ENCODE measurements around the gene CHN2. TPM values are rescaled to one million over a fixed set of nuclear protein-coding genes. Genes with fewer than 3 reads are reported as not detected.

Gene CHN2
- total and polyA plus RNA-seq, 10 donors = 4.2 to 52.0 (median 28.5) TPM

- WGBS, 5 donors = 69 to 81% (median 77%) methylated on average over 7 of the region's 7 CpGs
- Histone ChIP-seq H3K36me3 (no peaks in the 10 kb centered on the region), H3K27ac (no peak overlapping the region), H3K27me3 (replicated peaks in 1 of 7) (no peaks in the 10 kb centered on the region), H3K4me1 (no peaks in the 10 kb centered on the region), H3K4me3 (no peak overlapping the region), H3K9me3 (no peaks in the 10 kb centered on the region)
- intact Hi-C loops (cut with DNase I; ENCODE audit: low total_unique reads) = no loop called here
- TF ChIP-seq POLR2A (IDR thresholded peaks at IDR 0.05) (no peak), POLR2AphosphoS5 (IDR thresholded peaks at IDR 0.05) (no peak), CTCF (IDR thresholded peaks at IDR 0.05 in 8 of 11, conservative IDR thresholded peaks at IDR 0.05 in 3 of 11) (no peak)
- DNase-seq = no peak
These were observed 263.0 kb downstream of the CHN2 start for GRCh38 chr7:29457565-29458011.

GRCh38 chr7:29458933-29459332 lies 264.4 kb downstream of the CHN2 start:
- no peak for TF ChIP-seq POLR2A (IDR thresholded peaks at IDR 0.05)
- no peak for TF ChIP-seq CTCF (IDR thresholded peaks at IDR 0.05 in 8 of 11, conservative IDR thresholded peaks at IDR 0.05 in 3 of 11)
- no peak for TF ChIP-seq POLR2AphosphoS5 (IDR thresholded peaks at IDR 0.05)
- WGBS, 5 donors = 76 to 93% (median 84%) methylated on average over 7 of the region's 7 CpGs
- no peaks in the 10 kb centered on the region for H3K36me3 ChIP-seq
- H3K9me3 ChIP-seq = no peaks in the 10 kb centered on the region
- H3K4me3 ChIP-seq = no peak overlapping the region
- no peak overlapping the region for H3K27ac ChIP-seq
- H3K4me1 ChIP-seq = no peaks in the 10 kb centered on the region
- intact Hi-C loops (cut with DNase I; ENCODE audit: low total_unique reads) = no loop called here
- H3K27me3 ChIP-seq (replicated peaks in 1 of 7) = no peaks in the 10 kb centered on the region
- DNase-seq = no peak

GRCh38 chr7:29459589-29459988 lies 265.0 kb downstream of the CHN2 start:
- Histone ChIP-seq H3K4me1 (no peaks in the 10 kb centered on the region), H3K9me3 (no peaks in the 10 kb centered on the region), H3K27ac (no peak overlapping the region), H3K4me3 (no peak overlapping the region), H3K36me3 (no peaks in the 10 kb centered on the region), H3K27me3 (replicated peaks in 1 of 7) (no peaks in the 10 kb centered on the region)
- intact Hi-C loops (cut with DNase I; ENCODE audit: low total_unique reads) = no loop called here
- DNase-seq = no peak
- TF ChIP-seq POLR2AphosphoS5 (IDR thresholded peaks at IDR 0.05) (no peak), POLR2A (IDR thresholded peaks at IDR 0.05) (no peak), CTCF (IDR thresholded peaks at IDR 0.05 in 8 of 11, conservative IDR thresholded peaks at IDR 0.05 in 3 of 11) (no peak)
- 85 to 90% (median 89%) methylated on average over 8 of the region's 8 CpGs for WGBS, 5 donors

DNA sequence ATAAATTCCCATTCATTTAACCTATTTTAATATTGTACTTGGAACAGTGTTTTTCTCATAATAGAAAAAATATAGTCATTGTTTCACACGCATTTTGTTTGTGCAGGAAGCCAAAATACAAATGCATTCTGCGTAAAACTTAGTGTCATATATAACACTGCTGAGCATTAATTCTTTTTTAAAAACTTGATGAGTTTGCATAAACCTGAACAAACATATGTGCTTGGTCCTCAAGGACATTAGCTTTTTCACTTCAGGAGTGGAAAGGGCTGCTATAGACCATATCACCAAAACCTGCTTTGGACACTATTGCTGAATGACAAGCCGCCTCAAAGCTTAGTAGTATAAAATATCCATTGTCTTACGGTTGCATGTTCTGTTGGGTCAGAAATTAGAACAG lies 267.4 kb downstream of the CHN2 start:
- no peak for DNase-seq
- H3K27ac ChIP-seq = no peak overlapping the region
- intact Hi-C loops (cut with DNase I; ENCODE audit: low total_unique reads) = no loop called here
- WGBS, 5 donors = 95 to 98% (median 96%) methylated on average over 4 of the region's 4 CpGs
- no peaks in the 10 kb centered on the region for H3K4me1 ChIP-seq
- TF ChIP-seq POLR2AphosphoS5 (IDR thresholded peaks at IDR 0.05) = no peak
- TF ChIP-seq CTCF (IDR thresholded peaks at IDR 0.05 in 8 of 11, conservative IDR thresholded peaks at IDR 0.05 in 3 of 11) = no peak
- no peak for TF ChIP-seq POLR2A (IDR thresholded peaks at IDR 0.05)
- H3K9me3 ChIP-seq = no peaks in the 10 kb centered on the region
- no peaks in the 10 kb centered on the region for H3K27me3 ChIP-seq (replicated peaks in 1 of 7)
- H3K4me3 ChIP-seq = no peak overlapping the region
- no peaks in the 10 kb centered on the region for H3K36me3 ChIP-seq

Measured in spleen (tissue), 11 donors.